ENCODE measurements around the gene ZNF276.
"Not testable (repeated sequence)": the region's sequence is repeated elsewhere in the genome, so short reads cannot be mapped to it uniquely, and the experiment has no call there.

The ZNF276 gene

DNA sequence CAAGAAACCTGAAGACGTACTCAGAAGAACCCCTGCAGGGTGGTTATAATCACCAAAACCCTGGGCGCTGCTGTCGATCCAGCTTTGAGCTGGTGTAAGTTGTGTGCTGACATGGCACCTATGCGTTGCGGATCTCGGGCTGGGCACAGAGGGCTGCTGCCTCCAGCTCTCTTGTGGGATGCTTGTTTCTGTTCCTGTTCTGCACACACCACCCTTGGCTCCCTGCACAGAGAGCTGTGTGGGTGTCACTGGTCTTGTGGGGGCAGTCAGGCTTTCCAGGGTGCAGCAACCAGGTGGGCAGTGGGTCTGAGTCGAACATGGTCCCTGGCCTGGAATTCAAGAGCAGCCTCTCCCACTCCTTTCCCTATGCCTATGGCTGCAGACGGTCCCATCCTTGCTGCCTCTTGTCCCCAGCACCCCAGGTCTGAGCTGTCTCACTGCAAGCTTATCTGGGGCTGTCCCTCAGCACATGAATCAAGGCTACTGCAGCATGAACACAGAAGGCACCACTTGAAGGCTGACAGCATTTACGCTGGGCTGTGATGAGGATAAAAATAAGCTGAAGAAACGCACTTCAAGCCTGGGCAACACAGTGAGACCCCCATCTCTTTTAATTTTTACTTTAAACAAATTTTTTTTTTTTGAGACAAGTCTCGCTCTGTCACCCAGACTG, 20.1 kb downstream of the ZNF276 start:
- no peak for TF ChIP-seq JUND (IDR thresholded peaks at IDR 0.05; ENCODE audit: low read depth)
- no peak for DNase-seq (ENCODE audit: low read depth in 1 of 2, low spot score in 1 of 2)
- in situ Hi-C loops (cut with HindIII; ENCODE audit: low pct_unique_long_range_greater_than_20kb, low sequenced_read_pairs) = no loop called here

DNA sequence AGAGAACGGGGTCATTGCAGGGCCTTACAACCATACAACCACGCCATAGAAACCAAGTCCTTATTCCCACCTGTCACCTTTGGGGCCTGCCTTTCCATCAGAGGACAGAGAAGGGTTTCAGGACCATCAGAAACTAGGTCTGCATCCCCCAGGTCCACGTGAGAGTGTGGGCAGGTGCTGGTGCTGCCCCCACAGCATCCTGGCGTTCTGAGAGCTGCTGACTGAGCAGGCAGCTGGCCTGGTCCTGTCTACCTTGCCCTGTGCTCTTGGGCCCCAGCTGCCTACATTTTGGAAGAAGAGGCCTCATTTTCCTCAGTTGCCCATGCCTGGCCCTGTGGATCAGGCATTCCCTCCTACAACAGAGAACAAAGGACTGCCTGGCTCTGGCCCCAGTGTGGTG, 21.6 kb downstream of the ZNF276 start:
- no peak for TF ChIP-seq JUND (IDR thresholded peaks at IDR 0.05; ENCODE audit: low read depth)
- no peak for DNase-seq (ENCODE audit: low read depth in 1 of 2, low spot score in 1 of 2)
- in situ Hi-C loops (cut with HindIII; ENCODE audit: low pct_unique_long_range_greater_than_20kb, low sequenced_read_pairs) = no loop called here

- no peak for DNase-seq (ENCODE audit: low read depth in 1 of 2, low spot score in 1 of 2)
- no peak for TF ChIP-seq JUND (IDR thresholded peaks at IDR 0.05; ENCODE audit: low read depth)
- in situ Hi-C loops (cut with HindIII; ENCODE audit: low pct_unique_long_range_greater_than_20kb, low sequenced_read_pairs) = no loop called here
Observed at GRCh38 chr16:89744813-89745212, 23.5 kb downstream of the ZNF276 start.

DNA sequence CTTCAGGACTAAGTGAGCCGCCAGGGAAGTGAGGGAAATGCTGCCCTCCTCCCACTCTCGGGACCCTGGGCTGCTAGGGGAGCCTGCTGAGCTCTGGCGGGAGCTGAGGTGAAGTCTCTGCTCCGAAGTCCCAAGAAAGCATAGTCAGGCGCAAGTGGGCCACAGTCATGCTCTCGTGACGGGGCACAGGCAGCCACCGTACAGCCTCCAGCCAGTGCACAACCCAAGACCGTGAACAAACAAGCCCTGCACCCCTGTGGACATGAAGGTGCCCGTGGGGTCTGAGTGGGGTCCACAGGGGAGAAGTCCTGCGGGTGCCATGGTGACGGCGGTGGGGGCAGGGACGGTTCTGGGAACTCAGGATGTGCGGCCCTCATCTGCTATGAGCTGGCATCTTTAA, 24.7 kb downstream of the ZNF276 start:
- no peak for DNase-seq (ENCODE audit: low read depth in 1 of 2, low spot score in 1 of 2)
- in situ Hi-C loops (cut with HindIII; ENCODE audit: low pct_unique_long_range_greater_than_20kb, low sequenced_read_pairs) = no loop called here
- no peak for TF ChIP-seq JUND (IDR thresholded peaks at IDR 0.05; ENCODE audit: low read depth)

GRCh38 chr16:89748076-89748475, 26.7 kb downstream of the ZNF276 start:
- in situ Hi-C loops (cut with HindIII; ENCODE audit: low pct_unique_long_range_greater_than_20kb, low sequenced_read_pairs) = no loop called here
- TF ChIP-seq JUND (IDR thresholded peaks at IDR 0.05; ENCODE audit: low read depth) = no peak
- no peak for DNase-seq (ENCODE audit: low read depth in 1 of 2, low spot score in 1 of 2)

DNA sequence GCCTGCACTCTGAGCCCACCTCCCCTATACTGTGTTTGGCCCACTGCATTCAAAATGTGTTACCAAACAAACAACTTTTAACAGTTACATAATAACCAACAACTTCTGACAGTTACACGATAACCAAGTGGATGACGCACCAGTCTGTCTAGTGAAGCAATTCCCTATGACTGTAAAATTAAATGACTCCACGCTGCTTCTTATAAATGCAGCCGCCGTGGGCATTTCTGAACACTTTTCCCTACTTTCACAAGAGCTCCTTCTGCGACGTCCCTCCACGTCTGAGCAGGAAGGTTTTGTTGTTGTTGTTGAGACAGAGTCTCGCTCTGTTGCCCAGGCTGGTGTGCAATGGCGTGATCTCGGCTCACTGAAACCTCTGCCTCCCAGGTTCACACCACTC, 27.6 kb downstream of the ZNF276 start:
- TF ChIP-seq JUND (IDR thresholded peaks at IDR 0.05; ENCODE audit: low read depth) = no peak
- DNase-seq (ENCODE audit: low read depth in 1 of 2, low spot score in 1 of 2) = no peak
- in situ Hi-C loops (cut with HindIII; ENCODE audit: low pct_unique_long_range_greater_than_20kb, low sequenced_read_pairs) = no loop called here

DNA sequence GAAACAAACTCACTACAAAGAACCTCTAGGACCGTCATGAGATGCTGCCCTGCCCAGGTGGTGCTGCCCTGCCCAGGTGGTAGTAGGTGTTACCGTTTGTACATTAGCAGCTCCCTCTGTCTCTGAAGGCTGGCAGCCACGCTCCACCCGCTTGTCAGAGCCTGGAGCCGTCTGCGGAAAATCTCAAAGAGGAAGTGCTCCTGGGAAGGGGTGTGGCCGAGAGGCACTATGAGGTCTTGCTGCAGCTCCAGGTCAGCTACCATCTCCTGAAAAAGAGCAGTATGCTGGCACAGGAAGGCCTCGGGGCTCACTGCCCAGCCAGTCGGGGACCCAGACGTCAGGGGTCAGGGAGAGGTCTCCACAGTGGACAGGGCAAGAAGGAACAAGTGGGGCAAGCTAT, 28.3 kb downstream of the ZNF276 start:
- peak in 1 of 2 experiments; percentile 43 for DNase-seq (ENCODE audit: low read depth in 1 of 2, low spot score in 1 of 2)
- in situ Hi-C loops (cut with HindIII; ENCODE audit: low pct_unique_long_range_greater_than_20kb, low sequenced_read_pairs) = no loop called here
- no peak for TF ChIP-seq JUND (IDR thresholded peaks at IDR 0.05; ENCODE audit: low read depth)

DNA sequence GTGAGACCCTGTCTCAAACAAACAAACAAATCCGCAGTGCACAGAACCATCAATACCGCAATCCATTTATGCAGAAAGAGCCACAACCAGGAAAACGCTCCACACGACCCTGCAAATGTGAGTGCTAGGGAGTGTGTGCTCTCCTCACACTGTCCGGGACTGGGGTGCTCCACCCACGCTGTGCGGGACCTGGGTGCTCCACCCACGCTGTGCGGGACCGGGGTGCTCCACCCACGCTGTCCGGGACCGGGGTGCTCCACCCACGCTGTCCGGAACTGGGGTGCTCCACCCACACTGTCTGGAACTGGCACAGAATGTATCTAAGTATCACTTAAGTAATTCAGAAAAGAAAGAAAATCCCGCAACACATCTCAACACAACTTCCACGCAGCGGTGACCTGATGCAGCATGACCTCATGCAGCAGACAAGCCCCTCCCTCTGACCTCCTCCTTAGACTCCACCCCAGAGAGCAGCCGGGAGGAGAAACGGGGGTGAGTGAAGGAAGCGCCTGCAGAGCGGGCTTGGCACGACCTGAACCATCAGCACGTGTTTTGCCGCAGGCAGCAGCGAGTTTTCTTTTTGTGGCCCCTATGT, 38.5 kb downstream of the ZNF276 start:
- DNase-seq (ENCODE audit: low read depth in 1 of 2, low spot score in 1 of 2) = no peak
- no peak for TF ChIP-seq JUND (IDR thresholded peaks at IDR 0.05; ENCODE audit: low read depth)
- in situ Hi-C loops (cut with HindIII; ENCODE audit: low pct_unique_long_range_greater_than_20kb, low sequenced_read_pairs) = no loop called here

GRCh38 chr16:89761304-89761922, 40.1 kb downstream of the ZNF276 start:
- in situ Hi-C loops (cut with HindIII; ENCODE audit: low pct_unique_long_range_greater_than_20kb, low sequenced_read_pairs) = no loop called here
- no peak for TF ChIP-seq JUND (IDR thresholded peaks at IDR 0.05; ENCODE audit: low read depth)
- DNase-seq (ENCODE audit: low read depth in 1 of 2, low spot score in 1 of 2) = no peak

GRCh38 chr16:89764711-89765201, 43.4 kb downstream of the ZNF276 start:
- DNase-seq (ENCODE audit: low read depth in 1 of 2, low spot score in 1 of 2) = no peak
- TF ChIP-seq JUND (IDR thresholded peaks at IDR 0.05; ENCODE audit: low read depth) = no peak
- in situ Hi-C loops (cut with HindIII; ENCODE audit: low pct_unique_long_range_greater_than_20kb, low sequenced_read_pairs) = no loop called here

- no peak for DNase-seq (ENCODE audit: low read depth in 1 of 2, low spot score in 1 of 2)
- in situ Hi-C loops (cut with HindIII; ENCODE audit: low pct_unique_long_range_greater_than_20kb, low sequenced_read_pairs) = no loop called here
Observed at GRCh38 chr16:89765292-89765830, 44.0 kb downstream of the ZNF276 start.

GRCh38 chr16:89770367-89770766, 49.0 kb downstream of the ZNF276 start:
- no peak for DNase-seq (ENCODE audit: low read depth in 1 of 2, low spot score in 1 of 2)
- TF ChIP-seq JUND (IDR thresholded peaks at IDR 0.05; ENCODE audit: low read depth) = no peak
- in situ Hi-C loops (cut with HindIII; ENCODE audit: low pct_unique_long_range_greater_than_20kb, low sequenced_read_pairs) = no loop called here

More at GRCh38 chr16:89765292-89765830, 44.0 kb downstream of the ZNF276 start:
- TF ChIP-seq JUND (IDR thresholded peaks at IDR 0.05; ENCODE audit: low read depth) = no peak

DNA sequence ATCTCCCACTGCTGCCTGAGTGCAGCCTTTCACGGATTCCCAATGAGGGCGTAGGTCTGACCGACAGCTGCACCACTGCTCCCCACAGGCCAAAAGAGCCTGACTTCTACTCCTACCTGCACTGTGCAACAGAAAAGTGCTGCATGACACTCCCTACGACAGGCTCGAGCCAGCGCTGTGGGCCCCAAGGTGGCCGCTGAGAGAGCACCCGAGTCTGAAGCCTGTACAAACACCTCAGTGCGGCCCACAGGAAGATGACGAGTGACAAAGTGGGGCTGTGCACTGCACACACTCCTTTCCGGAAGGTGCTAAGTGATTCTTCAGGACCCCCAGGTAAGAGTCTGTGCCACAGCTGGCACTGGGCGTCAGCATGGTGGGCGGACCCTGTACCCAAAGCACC, 53.9 kb downstream of the ZNF276 start:
- no peak for TF ChIP-seq JUND (IDR thresholded peaks at IDR 0.05; ENCODE audit: low read depth)
- in situ Hi-C loops (cut with HindIII; ENCODE audit: low pct_unique_long_range_greater_than_20kb, low sequenced_read_pairs) = no loop called here
- DNase-seq (ENCODE audit: low read depth in 1 of 2, low spot score in 1 of 2) = no peak

DNA sequence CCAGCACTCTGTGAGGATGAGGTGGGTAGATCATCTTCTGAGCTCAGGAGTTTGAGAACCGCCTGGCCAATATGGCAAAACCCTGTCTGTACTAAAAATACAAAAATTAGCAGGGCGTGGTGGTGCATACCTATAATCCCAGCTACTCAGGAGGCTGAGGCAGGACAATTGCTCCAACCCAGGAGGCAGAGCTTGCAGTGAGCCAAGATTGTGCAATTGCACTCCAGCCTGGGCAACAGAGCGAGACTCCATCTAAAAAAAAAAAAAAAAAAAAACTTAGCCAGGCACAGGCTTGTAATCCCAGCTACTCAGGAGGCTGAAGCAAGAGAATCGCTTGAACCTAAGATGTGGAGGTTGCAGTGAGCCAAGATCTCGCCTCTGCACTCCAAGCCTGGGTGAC, 56.9 kb downstream of the ZNF276 start:
- in situ Hi-C loops (cut with HindIII; ENCODE audit: low pct_unique_long_range_greater_than_20kb, low sequenced_read_pairs); DNase-seq (ENCODE audit: low read depth in 1 of 2, low spot score in 1 of 2): not testable (repeated sequence)
